ENCODE measurements around the gene RPS6KB2. TPM values are rescaled to one million over a fixed set of nuclear protein-coding genes. Genes with fewer than 3 reads are reported as not detected.
"Not testable (repeated sequence)": the region's sequence is repeated elsewhere in the genome, so short reads cannot be mapped to it uniquely, and the experiment has no call there.

Gene RPS6KB2
- polyA plus RNA-seq, 1 donor from 2014 or later: 92.8 TPM

GRCh38 chr11:67401495-67402191 lies 26.7 kb upstream of the RPS6KB2 start, which contains the start of gene PPP1CA:
Gene PPP1CA, minus strand, starts transcription at chr11:67401858. Its CDS starts 76 bp downstream, at chr11:67401782.
- Histone ChIP-seq H3K9me2 (ENCODE audit: insufficient read depth, low read length) (no peaks in the 10 kb centered on the region), H4K20me1 (ENCODE audit: insufficient read depth) (no peaks in the 10 kb centered on the region), H3K9me3 (ENCODE audit: low read length) (no peaks in the 10 kb centered on the region), H3K36me3 (ENCODE audit: insufficient read depth, low read length) (no peaks in the 10 kb centered on the region), H3K4me3 (ENCODE audit: low read length) (peak within 1 kb of the TSS; percentile 98), H3K4me2 (ENCODE audit: low read length) (peak within 1 kb of the TSS; percentile 78), H3K79me2 (replicated peaks; ENCODE audit: insufficient read depth, low read length) (peaks cover 11% of the 10 kb centered on the region), H2AFZ (ENCODE audit: low read depth, low read length) (no peak within 1 kb of the TSS), H3K9ac (ENCODE audit: low read length) (peak within 1 kb of the TSS; percentile 85), H3K27me3 (ENCODE audit: insufficient read depth, low read depth, low read length) (no peaks in the 10 kb centered on the region), H3F3A (ENCODE audit: insufficient read depth, low read length, poor library complexity, severe bottlenecking) (no peaks in the 10 kb centered on the region), H3K27ac (ENCODE audit: low read length) (peak within 1 kb of the TSS; percentile 24)
- TF ChIP-seq POLR2AphosphoS5 (IDR thresholded peaks at IDR 0.05) (peak; percentile 83), EZH2 (IDR thresholded peaks at IDR 0.05; ENCODE audit: borderline replicate concordance, insufficient read depth, low read length, poor library complexity, severe bottlenecking) (no peak), SMC3 (conservative IDR thresholded peaks at IDR 0.05; ENCODE audit: poor library complexity) (peak; percentile 49), MXI1 (conservative IDR thresholded peaks at IDR 0.05; ENCODE audit: poor library complexity, severe bottlenecking) (peak; percentile 70), EP300 (conservative IDR thresholded peaks at IDR 0.05; ENCODE audit: poor library complexity, severe bottlenecking) (no peak), TAF1 (IDR thresholded peaks at IDR 0.05; ENCODE audit: low read depth) (no peak), RAD21 (conservative IDR thresholded peaks at IDR 0.05) (peak; percentile 43)
- TF ChIP-seq, protein P1, sequence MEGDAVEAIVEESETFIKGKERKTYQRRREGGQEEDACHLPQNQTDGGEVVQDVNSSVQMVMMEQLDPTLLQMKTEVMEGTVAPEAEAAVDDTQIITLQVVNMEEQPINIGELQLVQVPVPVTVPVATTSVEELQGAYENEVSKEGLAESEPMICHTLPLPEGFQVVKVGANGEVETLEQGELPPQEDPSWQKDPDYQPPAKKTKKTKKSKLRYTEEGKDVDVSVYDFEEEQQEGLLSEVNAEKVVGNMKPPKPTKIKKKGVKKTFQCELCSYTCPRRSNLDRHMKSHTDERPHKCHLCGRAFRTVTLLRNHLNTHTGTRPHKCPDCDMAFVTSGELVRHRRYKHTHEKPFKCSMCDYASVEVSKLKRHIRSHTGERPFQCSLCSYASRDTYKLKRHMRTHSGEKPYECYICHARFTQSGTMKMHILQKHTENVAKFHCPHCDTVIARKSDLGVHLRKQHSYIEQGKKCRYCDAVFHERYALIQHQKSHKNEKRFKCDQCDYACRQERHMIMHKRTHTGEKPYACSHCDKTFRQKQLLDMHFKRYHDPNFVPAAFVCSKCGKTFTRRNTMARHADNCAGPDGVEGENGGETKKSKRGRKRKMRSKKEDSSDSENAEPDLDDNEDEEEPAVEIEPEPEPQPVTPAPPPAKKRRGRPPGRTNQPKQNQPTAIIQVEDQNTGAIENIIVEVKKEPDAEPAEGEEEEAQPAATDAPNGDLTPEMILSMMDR (IDR thresholded peaks at IDR 0.05; ENCODE audit: poor library complexity, severe bottlenecking): peak; percentile 7
- TF ChIP-seq, protein P2, sequence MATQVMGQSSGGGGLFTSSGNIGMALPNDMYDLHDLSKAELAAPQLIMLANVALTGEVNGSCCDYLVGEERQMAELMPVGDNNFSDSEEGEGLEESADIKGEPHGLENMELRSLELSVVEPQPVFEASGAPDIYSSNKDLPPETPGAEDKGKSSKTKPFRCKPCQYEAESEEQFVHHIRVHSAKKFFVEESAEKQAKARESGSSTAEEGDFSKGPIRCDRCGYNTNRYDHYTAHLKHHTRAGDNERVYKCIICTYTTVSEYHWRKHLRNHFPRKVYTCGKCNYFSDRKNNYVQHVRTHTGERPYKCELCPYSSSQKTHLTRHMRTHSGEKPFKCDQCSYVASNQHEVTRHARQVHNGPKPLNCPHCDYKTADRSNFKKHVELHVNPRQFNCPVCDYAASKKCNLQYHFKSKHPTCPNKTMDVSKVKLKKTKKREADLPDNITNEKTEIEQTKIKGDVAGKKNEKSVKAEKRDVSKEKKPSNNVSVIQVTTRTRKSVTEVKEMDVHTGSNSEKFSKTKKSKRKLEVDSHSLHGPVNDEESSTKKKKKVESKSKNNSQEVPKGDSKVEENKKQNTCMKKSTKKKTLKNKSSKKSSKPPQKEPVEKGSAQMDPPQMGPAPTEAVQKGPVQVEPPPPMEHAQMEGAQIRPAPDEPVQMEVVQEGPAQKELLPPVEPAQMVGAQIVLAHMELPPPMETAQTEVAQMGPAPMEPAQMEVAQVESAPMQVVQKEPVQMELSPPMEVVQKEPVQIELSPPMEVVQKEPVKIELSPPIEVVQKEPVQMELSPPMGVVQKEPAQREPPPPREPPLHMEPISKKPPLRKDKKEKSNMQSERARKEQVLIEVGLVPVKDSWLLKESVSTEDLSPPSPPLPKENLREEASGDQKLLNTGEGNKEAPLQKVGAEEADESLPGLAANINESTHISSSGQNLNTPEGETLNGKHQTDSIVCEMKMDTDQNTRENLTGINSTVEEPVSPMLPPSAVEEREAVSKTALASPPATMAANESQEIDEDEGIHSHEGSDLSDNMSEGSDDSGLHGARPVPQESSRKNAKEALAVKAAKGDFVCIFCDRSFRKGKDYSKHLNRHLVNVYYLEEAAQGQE (IDR thresholded peaks at IDR 0.05; ENCODE audit: borderline replicate concordance): no peak

- H3K27me3 ChIP-seq (ENCODE audit: insufficient read depth, low read depth, low read length); H3K9me3 ChIP-seq (ENCODE audit: low read length); H3K4me3 ChIP-seq (ENCODE audit: low read length); H2AFZ ChIP-seq (ENCODE audit: low read depth, low read length); H3K4me2 ChIP-seq (ENCODE audit: low read length); H3K27ac ChIP-seq (ENCODE audit: low read length); H3K9me2 ChIP-seq (ENCODE audit: insufficient read depth, low read length); H4K20me1 ChIP-seq (ENCODE audit: insufficient read depth); H3K9ac ChIP-seq (ENCODE audit: low read length); H3K36me3 ChIP-seq (ENCODE audit: insufficient read depth, low read length); H3F3A ChIP-seq (ENCODE audit: insufficient read depth, low read length, poor library complexity, severe bottlenecking): not testable (repeated sequence)
- peaks cover 11% of the 10 kb centered on the region for H3K79me2 ChIP-seq (replicated peaks; ENCODE audit: insufficient read depth, low read length)
Measured at GRCh38 chr11:67402192-67402839, 26.0 kb upstream of the RPS6KB2 start.

GRCh38 chr11:67403085-67403484 lies 25.2 kb upstream of the RPS6KB2 start:
- H3K27me3 ChIP-seq (ENCODE audit: insufficient read depth, low read depth, low read length); H4K20me1 ChIP-seq (ENCODE audit: insufficient read depth); H3K9me3 ChIP-seq (ENCODE audit: low read length); H3K9me2 ChIP-seq (ENCODE audit: insufficient read depth, low read length); H3K9ac ChIP-seq (ENCODE audit: low read length); H2AFZ ChIP-seq (ENCODE audit: low read depth, low read length); H3K4me2 ChIP-seq (ENCODE audit: low read length); H3K36me3 ChIP-seq (ENCODE audit: insufficient read depth, low read length); H3F3A ChIP-seq (ENCODE audit: insufficient read depth, low read length, poor library complexity, severe bottlenecking); H3K27ac ChIP-seq (ENCODE audit: low read length); H3K4me3 ChIP-seq (ENCODE audit: low read length): not testable (repeated sequence)
- peaks cover 11% of the 10 kb centered on the region for H3K79me2 ChIP-seq (replicated peaks; ENCODE audit: insufficient read depth, low read length)
